Small intestine (tissue), 7 donors: Measurements from ENCODE around the gene ABCA2. TPM values are rescaled to one million over a fixed set of nuclear protein-coding genes. Genes with fewer than 3 reads are reported as not detected.

ENCODE experiments used
- DNase-seq, 2 donors: peaks; one replicate each; pipeline versions ENCODE4 v3.0.0 to v3.0.0-alpha.2; 2013
- FAIRE-seq: peaks from 2 replicates; lab custom pipeline; 2012; peaks lifted over from hg19 to GRCh38; lab: Jason Lieb, UNC
- H3K27ac ChIP-seq, 3 donors: one replicate each; pipeline ENCODE4 v1.5.1; 2013; ENCODE audit warnings: low read length in 2 of 3, mild to moderate bottlenecking in 2 of 3, control low read depth in 1 of 3, inconsistent platforms in 1 of 3, low read depth in 1 of 3, moderate library complexity in 1 of 3
- H3K27me3 ChIP-seq, 3 donors: one replicate each; pipeline ENCODE4 v1.6.1; 2013; ENCODE audit warnings: low read length in 3 of 3, inconsistent platforms in 1 of 3; ENCODE audit not compliant: control insufficient read depth in 3 of 3, insufficient read depth in 3 of 3
- H3K36me3 ChIP-seq, 3 donors: one replicate each; pipeline ENCODE4 v1.6.1; 2013; ENCODE audit warnings: low read length in 3 of 3, inconsistent platforms in 1 of 3, low read depth in 1 of 3, mild to moderate bottlenecking in 1 of 3, moderate library complexity in 1 of 3; ENCODE audit not compliant: control insufficient read depth in 3 of 3, insufficient read depth in 2 of 3
- H3K4me1 ChIP-seq, 3 donors: one replicate each; pipeline ENCODE4 v1.6.1; 2013; ENCODE audit warnings: low read length in 2 of 3, inconsistent platforms in 1 of 3, low read depth in 1 of 3, mild to moderate bottlenecking in 1 of 3, moderate library complexity in 1 of 3; ENCODE audit not compliant: control insufficient read depth in 3 of 3, insufficient read depth in 2 of 3
- H3K4me3 ChIP-seq, 3 donors: one replicate each; pipeline ENCODE4 v1.5.1; 2013; ENCODE audit warnings: low read length in 3 of 3, control low read depth in 1 of 3, inconsistent platforms in 1 of 3, low read depth in 1 of 3, mild to moderate bottlenecking in 1 of 3, moderate library complexity in 1 of 3
- H3K9me3 ChIP-seq, 2 donors: one replicate each; pipeline ENCODE4 v1.6.1; 2013; ENCODE audit warnings: low read depth in 1 of 2, low read length in 1 of 2; ENCODE audit not compliant: control insufficient read depth in 2 of 2, insufficient read depth in 1 of 2
- WGBS, 3 donors: extraction: QIAGEN DNeasy Blood & Tissue Kit; methylation state at CpG; one replicate each; pipeline ENCODE4 v1.1.7; 2013; 5-methylcytosine and 5-hydroxymethylcytosine counted together
- polyA plus RNA-seq, 4 donors: library from polyadenylated mRNA; stranded (reverse) in 3 of 4; unstranded in 1 of 4; fragments of 200-250 nt in 3 of 4; fragments of 120-200 nt in 1 of 4; gene quantifications; one replicate each; pipeline versions ENCODE4 v1.2.1 to v1.2.3, GENCODE V29; 2013
- donor health status: healthy with polysubstance abuse.
- donor health status: control.
- donor health status: control.
- donor health status: Bipolar disorder and iron deficiency.
- donor health status: healthy.

ABCA2 gene
- polyA plus RNA-seq, 4 donors: 3.4 to 29.0 (median 8.8) TPM

DNA sequence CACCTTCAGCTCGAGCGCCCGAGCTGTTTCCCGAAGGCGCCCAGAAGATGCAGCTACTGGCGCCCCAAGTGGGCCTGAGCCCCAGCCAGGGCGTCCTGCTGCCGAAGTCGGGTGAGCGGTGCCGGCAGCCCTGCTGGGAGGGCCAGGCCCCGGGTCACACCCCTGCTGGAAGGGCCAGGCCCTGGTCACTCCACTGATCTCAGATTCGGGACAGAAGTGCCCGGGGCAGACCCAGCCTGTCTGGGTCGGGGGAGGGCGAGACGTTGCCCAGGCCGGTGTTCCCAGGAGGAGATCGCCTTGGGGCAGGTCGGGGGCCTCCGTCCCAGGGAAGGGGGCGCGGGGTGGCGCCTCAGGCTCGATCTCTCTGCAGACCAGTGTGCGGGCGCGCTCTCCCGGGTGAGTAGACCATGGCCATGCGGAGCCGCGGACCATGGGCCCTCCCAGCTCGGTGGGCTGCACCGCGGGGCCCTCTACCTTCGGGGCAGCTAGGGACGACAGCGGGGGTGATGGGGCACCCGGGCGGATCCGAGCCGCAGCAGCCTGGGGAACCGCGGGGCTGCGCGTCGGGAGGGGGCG is 42.9 kb downstream of the ABCA2 start:
- H3K27ac ChIP-seq: no peak overlapping the region
- no peaks in the 10 kb centered on the region for H3K36me3 ChIP-seq
- no peak for DNase-seq
- no peaks in the 10 kb centered on the region for H3K9me3 ChIP-seq
- H3K4me1 ChIP-seq: peaks cover 0 to 5% (median 0%) of the 10 kb centered on the region in 3 donors
- WGBS, 3 donors: 6 to 12% (median 8%) methylated on average over 41 to 48 of the region's 48 CpGs
- H3K27me3 ChIP-seq: peaks cover 3 to 41% (median 6%) of the 10 kb centered on the region in 3 donors
- H3K4me3 ChIP-seq: no peak overlapping the region
- no peak for FAIRE-seq

DNA sequence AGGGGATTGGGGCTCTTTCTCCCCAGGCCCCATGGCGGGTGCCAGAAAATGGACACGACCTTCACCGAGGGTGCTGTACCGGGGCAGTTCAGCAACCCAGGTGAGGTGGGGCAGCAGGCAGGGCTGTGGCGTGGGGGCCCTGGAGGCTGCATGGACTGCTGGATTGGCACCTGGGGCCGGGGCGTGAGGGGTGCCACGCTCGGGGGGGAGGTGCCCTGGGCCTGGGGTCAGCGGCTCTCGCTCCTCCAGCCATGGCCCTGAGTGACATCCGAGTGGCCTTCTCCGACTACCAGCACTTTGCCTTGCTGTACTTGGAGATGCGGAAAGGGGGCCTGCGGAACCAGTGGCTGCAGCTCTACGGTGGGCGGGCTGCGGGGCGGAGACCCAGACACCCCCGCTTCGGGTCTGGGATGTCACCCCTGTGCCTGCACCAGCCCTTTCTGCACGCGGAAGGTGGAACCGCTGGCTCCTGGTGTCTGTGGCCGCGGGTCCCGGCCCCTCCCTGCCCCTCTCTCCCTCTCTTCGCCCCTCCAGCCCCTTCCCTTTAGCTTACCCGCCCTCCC is 43.5 kb downstream of the ABCA2 start:
- peaks cover 0 to 5% (median 0%) of the 10 kb centered on the region in 3 donors for H3K4me1 ChIP-seq
- H3K27me3 ChIP-seq: peaks cover 3 to 41% (median 6%) of the 10 kb centered on the region in 3 donors
- H3K36me3 ChIP-seq: no peaks in the 10 kb centered on the region
- 51 to 59% (median 59%) methylated on average over 17 to 29 of the region's 29 CpGs for WGBS, 3 donors
- no peak overlapping the region for H3K4me3 ChIP-seq
- no peak for DNase-seq
- H3K9me3 ChIP-seq: no peaks in the 10 kb centered on the region
- no peak overlapping the region for H3K27ac ChIP-seq
- FAIRE-seq: no peak

- WGBS, 3 donors: 79 to 86% (median 83%) methylated on average over 11 of the region's 11 CpGs
- FAIRE-seq (no peak), DNase-seq (no peak)
These were observed 44.3 kb downstream of the ABCA2 start for GRCh38 chr9:136983656-136984314.

GRCh38 chr9:136983167-136983566 is 44.9 kb downstream of the ABCA2 start:
- Histone ChIP-seq H3K27me3 (peaks cover 3 to 41% (median 6%) of the 10 kb centered on the region in 3 donors), H3K4me3 (no peak overlapping the region)
- no peak for FAIRE-seq

More at GRCh38 chr9:136983656-136984314, 44.3 kb downstream of the ABCA2 start:
- Histone ChIP-seq H3K27me3 (peaks cover 3 to 41% (median 6%) of the 10 kb centered on the region in 3 donors), H3K4me3 (no peak overlapping the region), H3K27ac (no peak overlapping the region), H3K9me3 (no peaks in the 10 kb centered on the region), H3K36me3 (no peaks in the 10 kb centered on the region), H3K4me1 (peaks cover 0 to 5% (median 0%) of the 10 kb centered on the region in 3 donors)

GRCh38 chr9:136982232-136983051 is 45.6 kb downstream of the ABCA2 start, which contains the start of gene LCNL1:
LCNL1 (plus strand) TSS chr9:136982993; CDS start chr9:136983587, 594 bp downstream.
- Histone ChIP-seq H3K27ac (no peak within 1 kb of the TSS), H3K4me1 (peaks cover 0 to 5% (median 0%) of the 10 kb centered on the region in 3 donors), H3K27me3 (peaks cover 3 to 44% (median 6%) of the 10 kb centered on the region in 3 donors), H3K9me3 (no peaks in the 10 kb centered on the region), H3K4me3 (no peak within 1 kb of the TSS), H3K36me3 (no peaks in the 10 kb centered on the region)
- DNase-seq: no peak
- 68 to 82% (median 69%) methylated on average over 18 of the region's 18 CpGs for WGBS, 3 donors
- no peak for FAIRE-seq

More at GRCh38 chr9:136983167-136983566, 44.9 kb downstream of the ABCA2 start:
- 74 to 77% (median 77%) methylated on average over 9 of the region's 9 CpGs for WGBS, 3 donors
- Histone ChIP-seq H3K27ac (no peak overlapping the region), H3K4me1 (peaks cover 0 to 5% (median 0%) of the 10 kb centered on the region in 3 donors), H3K9me3 (no peaks in the 10 kb centered on the region), H3K36me3 (no peaks in the 10 kb centered on the region)
- DNase-seq: no peak

DNA sequence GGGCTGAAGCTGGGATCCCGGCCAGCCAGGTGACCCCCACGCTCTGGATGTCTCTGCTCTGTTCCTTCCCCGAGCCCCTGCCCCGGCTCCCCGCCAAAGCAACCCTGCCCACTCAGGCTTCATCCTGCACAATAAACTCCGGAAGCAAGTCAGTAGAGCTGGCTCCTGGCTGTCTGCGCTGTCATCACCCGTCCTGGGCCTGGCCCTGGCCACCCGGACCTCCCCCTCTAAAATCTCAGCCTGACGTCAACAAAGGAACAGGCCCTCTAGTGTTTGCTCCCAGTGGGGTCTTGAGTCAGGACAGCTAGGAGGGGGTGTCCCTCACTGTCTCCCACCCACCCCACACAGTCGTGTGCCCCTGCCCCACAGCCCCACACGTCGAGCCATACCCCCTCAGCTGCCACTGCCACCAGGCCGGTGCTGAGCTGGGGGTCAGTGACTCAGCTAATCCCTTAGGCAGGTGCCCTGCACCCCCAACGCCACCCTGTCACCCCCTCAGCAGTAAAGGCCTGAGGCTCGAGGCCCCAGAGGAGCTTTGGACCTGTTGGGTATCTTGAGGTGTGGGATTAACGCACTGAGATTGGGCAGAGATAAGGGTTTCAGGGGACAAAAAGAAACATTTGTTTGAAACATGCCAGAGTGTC is 46.3 kb downstream of the ABCA2 start:
- DNase-seq (no peak), FAIRE-seq (no peak)
- H3K27ac ChIP-seq: peak overlapping the region in 1 of 3 donors; percentile 45
- peaks cover 3 to 39% (median 6%) of the 10 kb centered on the region in 3 donors for H3K27me3 ChIP-seq
- WGBS, 3 donors: 62 to 69% (median 64%) methylated on average over 17 of the region's 17 CpGs
- H3K9me3 ChIP-seq: no peaks in the 10 kb centered on the region
- no peaks in the 10 kb centered on the region for H3K36me3 ChIP-seq
- peaks cover 0 to 5% (median 0%) of the 10 kb centered on the region in 3 donors for H3K4me1 ChIP-seq
- H3K4me3 ChIP-seq: no peak overlapping the region

GRCh38 chr9:136980669-136981478 is 47.2 kb downstream of the ABCA2 start:
- peaks cover 3 to 33% (median 6%) of the 10 kb centered on the region in 3 donors for H3K27me3 ChIP-seq
- no peak overlapping the region for H3K4me3 ChIP-seq
- H3K27ac ChIP-seq: peak overlapping the region in 1 of 3 donors; percentile 45
- peaks cover 0 to 5% (median 0%) of the 10 kb centered on the region in 3 donors for H3K4me1 ChIP-seq
- WGBS, 3 donors: 85 to 88% (median 87%) methylated on average over 16 of the region's 16 CpGs
- FAIRE-seq: no peak
- H3K9me3 ChIP-seq: no peaks in the 10 kb centered on the region
- no peak for DNase-seq
- no peaks in the 10 kb centered on the region for H3K36me3 ChIP-seq
